Measurements from ENCODE around the gene CHRD. TPM values are rescaled to one million over a fixed set of nuclear protein-coding genes. Genes with fewer than 3 reads are reported as not detected.

The CHRD gene
- total RNA-seq, 1 experiment from 2014 or later = not detected

DNA sequence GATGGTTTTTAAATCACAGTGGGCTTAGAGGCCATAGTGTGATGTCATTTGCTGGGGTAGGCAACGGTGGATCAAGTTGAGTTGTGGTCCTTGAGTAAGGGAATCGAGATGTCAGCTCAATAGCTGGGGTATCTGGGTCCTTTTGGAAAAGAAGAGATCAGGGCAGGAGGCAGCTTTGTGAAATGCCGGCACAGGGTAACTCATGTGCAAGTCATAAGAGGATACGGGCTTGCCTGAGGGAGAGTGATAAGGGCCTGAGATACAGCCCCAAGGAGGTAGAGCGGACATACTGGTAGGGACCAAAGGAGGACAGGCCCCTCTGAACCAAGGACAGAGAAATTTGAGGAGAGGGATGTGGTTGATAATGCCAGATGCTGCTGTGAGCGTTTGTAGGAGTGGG is 46.7 kb upstream of the CHRD start:
- Histone ChIP-seq H3F3A (ENCODE audit: low read length, unreplicated experiment) (peaks cover 28% of the 10 kb centered on the region), H3K9ac (ENCODE audit: low read length) (peak overlapping the region; percentile 53), H3K27ac (ENCODE audit: low read length) (peak overlapping the region; percentile 95), H3K9me3 (ENCODE audit: low read length) (no peaks in the 10 kb centered on the region), H3K9me2 (replicated peaks; ENCODE audit: low read length) (no peaks in the 10 kb centered on the region), H3K4me1 (ENCODE audit: insufficient read depth, low read length) (peaks cover 63% of the 10 kb centered on the region), H3K79me2 (ENCODE audit: low read length) (peaks cover 35% of the 10 kb centered on the region), H3K4me2 (ENCODE audit: low read length) (peak overlapping the region; percentile 46), H3K27me3 (ENCODE audit: low read length) (no peaks in the 10 kb centered on the region), H4K20me1 (ENCODE audit: low read length) (no peaks in the 10 kb centered on the region), H3K36me3 (ENCODE audit: low read depth, low read length) (peaks cover 52% of the 10 kb centered on the region), H2AFZ (ENCODE audit: low read length) (no peak overlapping the region), H3K4me3 (ENCODE audit: low read length) (no peak overlapping the region)
- BruUV-seq (replicated peaks) = no TSS peak
- ChIA-PET POLR2A (ENCODE audit: unreplicated experiment) (no interaction called here), CTCF (no interaction called here)
- no peak for TF ChIP-seq EZH2phosphoT487 (IDR thresholded peaks at IDR 0.05; ENCODE audit: borderline replicate concordance, low read length)
- TF ChIP-seq, protein P1, sequence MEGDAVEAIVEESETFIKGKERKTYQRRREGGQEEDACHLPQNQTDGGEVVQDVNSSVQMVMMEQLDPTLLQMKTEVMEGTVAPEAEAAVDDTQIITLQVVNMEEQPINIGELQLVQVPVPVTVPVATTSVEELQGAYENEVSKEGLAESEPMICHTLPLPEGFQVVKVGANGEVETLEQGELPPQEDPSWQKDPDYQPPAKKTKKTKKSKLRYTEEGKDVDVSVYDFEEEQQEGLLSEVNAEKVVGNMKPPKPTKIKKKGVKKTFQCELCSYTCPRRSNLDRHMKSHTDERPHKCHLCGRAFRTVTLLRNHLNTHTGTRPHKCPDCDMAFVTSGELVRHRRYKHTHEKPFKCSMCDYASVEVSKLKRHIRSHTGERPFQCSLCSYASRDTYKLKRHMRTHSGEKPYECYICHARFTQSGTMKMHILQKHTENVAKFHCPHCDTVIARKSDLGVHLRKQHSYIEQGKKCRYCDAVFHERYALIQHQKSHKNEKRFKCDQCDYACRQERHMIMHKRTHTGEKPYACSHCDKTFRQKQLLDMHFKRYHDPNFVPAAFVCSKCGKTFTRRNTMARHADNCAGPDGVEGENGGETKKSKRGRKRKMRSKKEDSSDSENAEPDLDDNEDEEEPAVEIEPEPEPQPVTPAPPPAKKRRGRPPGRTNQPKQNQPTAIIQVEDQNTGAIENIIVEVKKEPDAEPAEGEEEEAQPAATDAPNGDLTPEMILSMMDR (conservative IDR thresholded peaks at IDR 0.05; ENCODE audit: low read depth, low read length) = no peak
- no peak for TF ChIP-seq EZH2 (IDR thresholded peaks at IDR 0.05; ENCODE audit: low read length, unreplicated experiment)
- DNase-seq = no peak
- ATAC-seq = no peak
- intact Hi-C loops (cut with micrococcal nuclease) = no loop called here

DNA sequence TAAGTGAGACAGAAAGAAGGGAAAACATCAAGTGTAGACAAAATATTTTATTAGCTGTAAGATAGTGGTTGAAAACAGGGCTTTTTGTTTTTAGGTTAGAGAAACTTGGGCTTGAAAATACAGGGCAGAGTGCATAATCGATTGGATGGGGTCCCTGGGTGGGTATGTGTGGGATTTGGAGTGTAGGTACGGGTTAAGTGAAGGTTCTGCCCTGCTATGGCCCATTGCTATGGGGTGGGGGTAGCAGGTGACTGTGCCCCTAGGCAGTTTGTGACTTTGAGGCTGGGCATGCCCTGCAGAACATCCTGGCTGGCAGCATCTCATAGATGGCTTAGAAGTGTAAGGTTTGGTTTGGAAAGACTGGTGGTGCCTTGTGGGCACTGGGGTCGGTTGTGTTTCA is 46.2 kb upstream of the CHRD start:
- Histone ChIP-seq H3K9me3 (ENCODE audit: low read length) (no peaks in the 10 kb centered on the region), H3K27me3 (ENCODE audit: low read length) (no peaks in the 10 kb centered on the region), H3K4me2 (ENCODE audit: low read length) (peak overlapping the region; percentile 46), H3F3A (ENCODE audit: low read length, unreplicated experiment) (peaks cover 28% of the 10 kb centered on the region), H4K20me1 (ENCODE audit: low read length) (no peaks in the 10 kb centered on the region), H2AFZ (ENCODE audit: low read length) (no peak overlapping the region), H3K36me3 (ENCODE audit: low read depth, low read length) (peaks cover 47% of the 10 kb centered on the region), H3K27ac (ENCODE audit: low read length) (peak overlapping the region; percentile 95), H3K9ac (ENCODE audit: low read length) (peak overlapping the region; percentile 53), H3K4me3 (ENCODE audit: low read length) (no peak overlapping the region), H3K9me2 (replicated peaks; ENCODE audit: low read length) (no peaks in the 10 kb centered on the region), H3K79me2 (ENCODE audit: low read length) (peaks cover 34% of the 10 kb centered on the region), H3K4me1 (ENCODE audit: insufficient read depth, low read length) (peaks cover 63% of the 10 kb centered on the region)
- no peak for ATAC-seq
- TF ChIP-seq EZH2 (IDR thresholded peaks at IDR 0.05; ENCODE audit: low read length, unreplicated experiment) = no peak
- TF ChIP-seq, protein P1 (conservative IDR thresholded peaks at IDR 0.05; ENCODE audit: low read depth, low read length) = no peak
- TF ChIP-seq EZH2phosphoT487 (IDR thresholded peaks at IDR 0.05; ENCODE audit: borderline replicate concordance, low read length) = no peak
- POLR2A ChIA-PET (ENCODE audit: unreplicated experiment) = no interaction called here
- BruUV-seq (replicated peaks) = no TSS peak
- DNase-seq = no peak
- intact Hi-C loops (cut with micrococcal nuclease) = loop anchor here (2.0 kb wide), 1 partner anchor 19 kb away; the partner anchor contains the start of gene EIF4G1
- CTCF ChIA-PET = no interaction called here

DNA sequence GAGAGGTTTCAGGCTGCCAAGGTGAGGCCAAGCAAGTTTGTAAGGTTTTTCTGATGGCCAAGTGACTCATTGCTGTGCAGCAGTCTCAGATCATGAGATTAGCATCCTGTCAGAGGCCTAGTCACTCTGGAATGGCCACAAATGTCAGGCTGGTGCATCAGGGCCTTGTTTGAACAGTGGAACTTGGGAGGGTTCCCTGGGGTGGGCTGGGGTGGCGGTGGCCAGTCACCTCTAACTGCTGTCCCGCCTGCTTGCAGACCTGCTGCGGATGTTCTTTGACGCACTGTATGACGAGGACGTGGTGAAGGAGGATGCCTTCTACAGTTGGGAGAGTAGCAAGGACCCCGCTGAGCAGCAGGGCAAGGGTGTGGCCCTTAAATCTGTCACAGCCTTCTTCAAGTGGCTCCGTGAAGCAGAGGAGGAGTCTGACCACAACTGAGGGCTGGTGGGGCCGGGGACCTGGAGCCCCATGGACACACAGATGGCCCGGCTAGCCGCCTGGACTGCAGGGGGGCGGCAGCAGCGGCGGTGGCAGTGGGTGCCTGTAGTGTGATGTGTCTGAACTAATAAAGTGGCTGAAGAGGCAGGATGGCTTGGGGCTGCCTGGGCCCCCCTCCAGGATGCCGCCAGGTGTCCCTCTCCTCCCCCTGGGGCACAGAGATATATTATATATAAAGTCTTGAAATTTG is 45.2 kb upstream of the CHRD start:
- Histone ChIP-seq H3K79me2 (ENCODE audit: low read length) (peaks cover 34% of the 10 kb centered on the region), H3K9ac (ENCODE audit: low read length) (peak overlapping the region; percentile 89), H3K27me3 (ENCODE audit: low read length) (no peaks in the 10 kb centered on the region), H3K9me2 (replicated peaks; ENCODE audit: low read length) (no peaks in the 10 kb centered on the region), H3K4me3 (ENCODE audit: low read length) (no peak overlapping the region), H2AFZ (ENCODE audit: low read length) (no peak overlapping the region), H3K36me3 (ENCODE audit: low read depth, low read length) (peaks cover 39% of the 10 kb centered on the region), H3K27ac (ENCODE audit: low read length) (peak overlapping the region; percentile 95), H4K20me1 (ENCODE audit: low read length) (no peaks in the 10 kb centered on the region), H3K4me2 (ENCODE audit: low read length) (peak overlapping the region; percentile 98), H3K9me3 (ENCODE audit: low read length) (no peaks in the 10 kb centered on the region), H3F3A (ENCODE audit: low read length, unreplicated experiment) (peaks cover 28% of the 10 kb centered on the region), H3K4me1 (ENCODE audit: insufficient read depth, low read length) (peaks cover 63% of the 10 kb centered on the region)
- BruUV-seq (replicated peaks) = TSS peak; percentile 9
- peak; percentile 95 for DNase-seq
- ATAC-seq = peak; percentile 67
- POLR2A ChIA-PET (ENCODE audit: unreplicated experiment) = no interaction called here
- TF ChIP-seq EZH2 (IDR thresholded peaks at IDR 0.05; ENCODE audit: low read length, unreplicated experiment) = no peak
- no peak for TF ChIP-seq EZH2phosphoT487 (IDR thresholded peaks at IDR 0.05; ENCODE audit: borderline replicate concordance, low read length)
- TF ChIP-seq, protein P1 (conservative IDR thresholded peaks at IDR 0.05; ENCODE audit: low read depth, low read length) = no peak
- intact Hi-C loops (cut with micrococcal nuclease) = loop anchor here (2.0 kb wide), 1 partner anchor 20 kb away; the partner anchor contains the start of gene EIF4G1
- CTCF ChIA-PET = no interaction called here
